Tibial artery (tissue), 4 donors: Measurements from ENCODE around the gene SLAMF8.

Experiments used
- DNase-seq, 2 donors: peaks; one replicate each; pipeline ENCODE4 v3.0.0-alpha.2; 2019
- H3K27ac ChIP-seq, 2 donors: fragments of 200-600 bp; sonication (generic) in 1 of 2; 1 replicate in 1 of 2; 2 replicates in 1 of 2; pipeline ENCODE4 v1.5.1; 2018 to 2019; ENCODE audit warnings: mild to moderate bottlenecking in 1 of 2
- H3K27me3 ChIP-seq, 2 donors: fragments of 200-600 bp; sonication (generic) in 1 of 2; one replicate each; pipeline versions ENCODE4 v1.5.1 to v1.6.0; 2016 to 2019
- H3K36me3 ChIP-seq, 3 donors: fragments of 200-600 bp; sonication (generic) in 2 of 3; one replicate each; pipeline ENCODE4 v1.5.1; 2016 to 2019; ENCODE audit warnings: mild to moderate bottlenecking in 2 of 3
- H3K4me1 ChIP-seq, 4 donors: fragments of 200-600 bp; sonication (generic) in 2 of 4; 1 replicate in 3 of 4; 2 replicates in 1 of 4; pipeline ENCODE4 v1.5.1; 2016 to 2019
- H3K4me3 ChIP-seq, 2 donors: fragments of 200-600 bp; sonication (generic) in 1 of 2; 1 replicate in 1 of 2; 2 replicates in 1 of 2; pipeline ENCODE4 v1.5.1; 2018 to 2019; ENCODE audit warnings: mild to moderate bottlenecking in 2 of 2
- H3K9me3 ChIP-seq, 3 donors: fragments of 200-600 bp; sonication (generic) in 1 of 3; one replicate each; pipeline ENCODE4 v1.5.1; 2016 to 2019
- CTCF ChIP-seq, 2 experiments: fragments of 200-600 bp in 1 of 2; fragments of 450-650 bp in 1 of 2; IDR thresholded peaks; one replicate each; pipeline ENCODE4 v1.5.1; 2017 to 2019; ENCODE audit warnings: antibody characterized with exemption in 2 of 2, mild to moderate bottlenecking in 1 of 2, moderate library complexity in 1 of 2
- intact Hi-C: fragments of 100-400 bp; cut with DNase I; formaldehyde crosslinking; loops from one replicate; pipeline ENCODE4 v1.15.0; 2023; ENCODE audit warnings: low total_unique reads

Gene SLAMF8

GRCh38 chr1:159783724-159784123, 42.9 kb upstream of the SLAMF8 start:
- no peak for DNase-seq
- H3K4me3 ChIP-seq, result no peak overlapping the region
- intact Hi-C loops, result loop anchor here (5.0 to 10.0 kb wide), 2 partner anchors 109 to 251 kb away; partner anchors contain the start of gene PIGM
- no peak for TF ChIP-seq CTCF (IDR thresholded peaks at IDR 0.05)
- H3K9me3 ChIP-seq, result no peaks in the 10 kb centered on the region
- H3K27me3 ChIP-seq, result no peaks in the 10 kb centered on the region
- H3K36me3 ChIP-seq, result no peaks in the 10 kb centered on the region
- H3K27ac ChIP-seq, result no peak overlapping the region
- H3K4me1 ChIP-seq, result peaks cover 0 to 15% (median 10%) of the 10 kb centered on the region in 4 donors

- no peak for DNase-seq
- Histone ChIP-seq H3K27me3 (no peaks in the 10 kb centered on the region), H3K36me3 (no peaks in the 10 kb centered on the region), H3K9me3 (no peaks in the 10 kb centered on the region), H3K4me3 (no peak overlapping the region), H3K27ac (no peak overlapping the region), H3K4me1 (peaks cover 0 to 6% (median 5%) of the 10 kb centered on the region in 4 donors)
- intact Hi-C loops, result loop anchor here (10.0 kb wide), 1 partner anchor 248 kb away; the partner anchor contains the start of gene PIGM
- no peak for TF ChIP-seq CTCF (IDR thresholded peaks at IDR 0.05)
Measured at GRCh38 chr1:159786465-159786864, 40.2 kb upstream of the SLAMF8 start.

GRCh38 chr1:159786966-159787365, 39.7 kb upstream of the SLAMF8 start:
- no peak for TF ChIP-seq CTCF (IDR thresholded peaks at IDR 0.05)
- H3K9me3 ChIP-seq, result no peaks in the 10 kb centered on the region
- intact Hi-C loops, result loop anchor here (10.0 kb wide), 1 partner anchor 248 kb away; the partner anchor contains the start of gene PIGM

GRCh38 chr1:159790237-159790917, 36.3 kb upstream of the SLAMF8 start:
- H3K9me3 ChIP-seq, result no peaks in the 10 kb centered on the region
- intact Hi-C loops, result loop anchor here (10.0 kb wide), 1 partner anchor 214 kb away; no protein-coding TSS in a partner anchor
- H3K4me3 ChIP-seq, result no peak overlapping the region
- no peak for DNase-seq
- H3K27ac ChIP-seq, result no peak overlapping the region
- no peaks in the 10 kb centered on the region for H3K36me3 ChIP-seq
- TF ChIP-seq CTCF (IDR thresholded peaks at IDR 0.05), result peak; percentile 40 to 43
- peaks cover 0 to 20% of the 10 kb centered on the region in 2 donors for H3K27me3 ChIP-seq
- H3K4me1 ChIP-seq, result no peaks in the 10 kb centered on the region

More at GRCh38 chr1:159786966-159787365, 39.7 kb upstream of the SLAMF8 start:
- Histone ChIP-seq H3K27ac (no peak overlapping the region), H3K36me3 (no peaks in the 10 kb centered on the region), H3K4me1 (peaks cover 0 to under 1% (median under 1%) of the 10 kb centered on the region in 4 donors), H3K27me3 (peaks cover 0 to 2% of the 10 kb centered on the region in 2 donors), H3K4me3 (no peak overlapping the region)
- DNase-seq, result peak in 1 of 2 donors; percentile 31

- TF ChIP-seq CTCF (IDR thresholded peaks at IDR 0.05), result no peak
- H3K4me1 ChIP-seq, result no peaks in the 10 kb centered on the region
- no peak overlapping the region for H3K27ac ChIP-seq
- H3K9me3 ChIP-seq, result no peaks in the 10 kb centered on the region
- no peaks in the 10 kb centered on the region for H3K36me3 ChIP-seq
- intact Hi-C loops, result loop anchor here (10.0 kb wide), 1 partner anchor 214 kb away; no protein-coding TSS in a partner anchor
- H3K4me3 ChIP-seq, result no peak overlapping the region
- no peak for DNase-seq
- peaks cover 0 to 22% of the 10 kb centered on the region in 2 donors for H3K27me3 ChIP-seq
Measured at GRCh38 chr1:159791031-159791430, 35.6 kb upstream of the SLAMF8 start.
